ENCODE results near the gene DTL. TPM values are rescaled to one million over a fixed set of nuclear protein-coding genes. Genes with fewer than 3 reads are reported as not detected.
"Not testable (repeated sequence)": the region's sequence is repeated elsewhere in the genome, so short reads cannot be mapped to it uniquely, and the experiment has no call there.

Gene DTL
- total RNA-seq, 1 donor from 2014 or later: 11.6 TPM

DNA sequence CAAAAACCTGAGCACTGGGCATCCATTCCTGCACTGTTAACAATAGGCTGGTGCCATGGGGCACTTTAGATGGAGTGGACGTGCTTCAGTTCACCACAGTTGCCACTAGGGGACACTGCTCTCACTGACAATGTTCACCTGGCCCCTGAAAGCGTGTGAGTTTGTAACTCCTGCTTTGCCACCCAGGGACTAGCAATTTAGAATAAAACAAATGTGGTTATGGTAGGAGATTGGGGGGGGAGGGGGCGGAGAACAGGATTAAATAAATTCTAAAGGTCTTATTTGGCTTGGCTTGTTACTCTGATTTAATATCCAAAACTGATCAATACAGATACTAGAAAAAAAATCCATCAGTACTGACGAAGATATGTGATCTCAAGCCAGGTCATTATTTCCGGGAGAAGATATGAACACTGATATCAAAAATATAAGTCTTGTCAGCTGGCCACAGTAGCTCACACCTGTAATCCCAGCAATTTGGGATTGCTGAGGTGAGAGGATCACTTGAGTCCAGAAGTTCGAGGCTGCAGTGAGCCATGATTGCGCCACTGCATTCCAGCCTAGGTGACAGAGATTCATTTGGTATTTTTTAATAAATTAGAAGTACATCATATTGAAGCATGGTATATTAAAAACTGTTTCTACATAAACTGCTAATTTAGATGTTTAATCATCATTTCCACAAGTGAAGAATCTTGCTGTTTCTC lies 23.4 kb upstream of the DTL start:
- Mint-ChIP-seq H3K4me3 (ENCODE audit: unreplicated experiment) (no peak overlapping the region), H3K9me3 (ENCODE audit: unreplicated experiment) (no peaks in the 10 kb centered on the region), H3K36me3 (ENCODE audit: low read depth, unreplicated experiment) (peaks cover 4% of the 10 kb centered on the region), H3K4me1 (ENCODE audit: unreplicated experiment) (peaks cover 11% of the 10 kb centered on the region), H3K27me3 (ENCODE audit: unreplicated experiment) (no peaks in the 10 kb centered on the region), H3K27ac (ENCODE audit: unreplicated experiment) (no peak overlapping the region)
- DNase-seq (ENCODE audit: low spot score): peak; percentile 60
- TF ChIP-seq, protein P1, sequence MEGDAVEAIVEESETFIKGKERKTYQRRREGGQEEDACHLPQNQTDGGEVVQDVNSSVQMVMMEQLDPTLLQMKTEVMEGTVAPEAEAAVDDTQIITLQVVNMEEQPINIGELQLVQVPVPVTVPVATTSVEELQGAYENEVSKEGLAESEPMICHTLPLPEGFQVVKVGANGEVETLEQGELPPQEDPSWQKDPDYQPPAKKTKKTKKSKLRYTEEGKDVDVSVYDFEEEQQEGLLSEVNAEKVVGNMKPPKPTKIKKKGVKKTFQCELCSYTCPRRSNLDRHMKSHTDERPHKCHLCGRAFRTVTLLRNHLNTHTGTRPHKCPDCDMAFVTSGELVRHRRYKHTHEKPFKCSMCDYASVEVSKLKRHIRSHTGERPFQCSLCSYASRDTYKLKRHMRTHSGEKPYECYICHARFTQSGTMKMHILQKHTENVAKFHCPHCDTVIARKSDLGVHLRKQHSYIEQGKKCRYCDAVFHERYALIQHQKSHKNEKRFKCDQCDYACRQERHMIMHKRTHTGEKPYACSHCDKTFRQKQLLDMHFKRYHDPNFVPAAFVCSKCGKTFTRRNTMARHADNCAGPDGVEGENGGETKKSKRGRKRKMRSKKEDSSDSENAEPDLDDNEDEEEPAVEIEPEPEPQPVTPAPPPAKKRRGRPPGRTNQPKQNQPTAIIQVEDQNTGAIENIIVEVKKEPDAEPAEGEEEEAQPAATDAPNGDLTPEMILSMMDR (IDR thresholded peaks at IDR 0.05; ENCODE audit: unreplicated experiment): peak; percentile 92

DNA sequence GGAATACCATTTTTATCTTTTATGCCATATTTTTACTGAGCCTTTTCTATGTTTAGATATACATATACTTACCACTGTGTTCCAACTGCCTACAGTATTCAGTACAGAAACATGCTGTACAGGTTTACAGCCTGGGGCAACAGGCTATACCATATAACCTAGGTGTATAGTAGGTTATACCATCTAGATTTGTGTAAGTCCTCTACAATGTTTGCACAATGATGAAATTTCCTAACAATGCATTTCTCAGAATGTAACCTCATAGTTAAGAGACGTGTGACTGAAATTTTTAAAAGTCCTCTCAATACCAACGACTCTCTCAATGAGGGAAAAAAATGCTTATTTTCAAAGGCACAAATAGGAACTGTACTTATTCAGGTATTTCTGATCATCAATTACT lies 21.9 kb upstream of the DTL start:
- Mint-ChIP-seq H3K27ac (ENCODE audit: unreplicated experiment) (no peak overlapping the region), H3K4me1 (ENCODE audit: unreplicated experiment) (peaks cover 11% of the 10 kb centered on the region), H3K36me3 (ENCODE audit: low read depth, unreplicated experiment) (peaks cover 4% of the 10 kb centered on the region), H3K27me3 (ENCODE audit: unreplicated experiment) (no peaks in the 10 kb centered on the region), H3K4me3 (ENCODE audit: unreplicated experiment) (no peak overlapping the region), H3K9me3 (ENCODE audit: unreplicated experiment) (no peaks in the 10 kb centered on the region)
- no peak for DNase-seq (ENCODE audit: low spot score)
- TF ChIP-seq, protein P1 (IDR thresholded peaks at IDR 0.05; ENCODE audit: unreplicated experiment): no peak

DNA sequence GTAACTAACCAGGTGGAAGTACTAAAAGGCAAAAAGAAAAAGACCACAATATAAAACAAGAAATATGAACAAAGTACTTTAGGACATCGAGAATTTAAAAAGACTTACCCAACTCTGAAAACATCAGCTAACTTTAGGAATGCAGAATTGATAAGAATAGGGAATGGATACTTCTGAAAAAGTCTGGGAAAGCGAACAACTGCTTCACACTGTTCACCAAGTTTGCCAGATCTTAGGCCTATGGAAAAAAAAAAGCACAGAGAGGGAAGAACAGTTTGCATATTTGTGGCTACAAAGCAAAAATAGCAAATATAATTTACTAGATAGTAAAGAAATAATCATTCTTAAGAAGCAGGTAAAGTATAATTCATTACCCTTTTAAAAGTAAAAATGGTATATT lies 14.6 kb upstream of the DTL start:
- Mint-ChIP-seq H3K27ac (ENCODE audit: unreplicated experiment) (no peak overlapping the region), H3K27me3 (ENCODE audit: unreplicated experiment) (no peaks in the 10 kb centered on the region), H3K9me3 (ENCODE audit: unreplicated experiment) (no peaks in the 10 kb centered on the region), H3K4me1 (ENCODE audit: unreplicated experiment) (no peaks in the 10 kb centered on the region), H3K36me3 (ENCODE audit: low read depth, unreplicated experiment) (peaks cover 5% of the 10 kb centered on the region), H3K4me3 (ENCODE audit: unreplicated experiment) (no peak overlapping the region)
- DNase-seq (ENCODE audit: low spot score): no peak
- TF ChIP-seq, protein P1 (IDR thresholded peaks at IDR 0.05; ENCODE audit: unreplicated experiment): no peak

DNA sequence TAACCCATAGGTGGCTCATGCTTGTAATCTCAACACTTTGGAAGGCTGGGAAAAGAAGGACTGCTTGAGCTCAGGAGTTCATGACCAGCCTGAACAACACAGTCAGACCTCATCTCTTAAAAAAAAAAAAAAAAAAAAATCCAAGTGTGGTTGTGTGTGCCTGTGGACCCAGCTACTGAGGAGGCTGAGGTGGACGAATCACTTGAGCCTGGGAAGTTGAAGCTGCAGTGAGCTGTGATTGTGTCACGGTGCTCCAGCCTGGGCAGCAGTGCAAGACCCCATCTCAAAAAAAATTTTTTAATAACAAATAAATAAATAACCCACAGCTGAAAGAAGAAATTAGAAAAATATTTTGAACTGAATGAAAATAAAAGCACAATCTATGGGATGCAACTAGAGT lies 14.0 kb upstream of the DTL start:
- Mint-ChIP-seq H3K27me3 (ENCODE audit: unreplicated experiment) (no peaks in the 10 kb centered on the region), H3K9me3 (ENCODE audit: unreplicated experiment) (no peaks in the 10 kb centered on the region), H3K4me1 (ENCODE audit: unreplicated experiment) (no peaks in the 10 kb centered on the region), H3K4me3 (ENCODE audit: unreplicated experiment) (no peak overlapping the region), H3K27ac (ENCODE audit: unreplicated experiment) (no peak overlapping the region), H3K36me3 (ENCODE audit: low read depth, unreplicated experiment) (peaks cover 5% of the 10 kb centered on the region)
- no peak for DNase-seq (ENCODE audit: low spot score)
- TF ChIP-seq, protein P1 (IDR thresholded peaks at IDR 0.05; ENCODE audit: unreplicated experiment): no peak

DNA sequence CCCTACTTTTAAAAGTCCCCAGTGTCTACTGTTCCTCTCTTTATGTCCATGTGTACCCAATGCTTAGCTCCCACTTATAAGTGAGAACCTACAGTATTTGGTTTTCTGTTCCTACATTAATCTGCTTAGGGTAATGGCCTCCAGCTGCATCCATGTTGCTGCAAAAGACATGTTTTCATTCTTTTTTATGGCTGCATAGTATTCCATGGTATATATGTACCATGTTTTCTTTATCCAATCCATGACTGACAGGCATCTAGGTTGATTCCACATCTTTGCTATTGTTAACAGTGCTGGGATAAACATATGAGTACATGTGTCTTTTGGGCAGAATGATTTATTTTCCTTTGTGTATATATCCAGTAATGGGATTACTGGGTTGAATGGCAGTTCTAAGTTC lies 12.6 kb upstream of the DTL start:
- H3K36me3 Mint-ChIP-seq (ENCODE audit: low read depth, unreplicated experiment); H3K4me3 Mint-ChIP-seq (ENCODE audit: unreplicated experiment); H3K27ac Mint-ChIP-seq (ENCODE audit: unreplicated experiment); H3K27me3 Mint-ChIP-seq (ENCODE audit: unreplicated experiment); H3K9me3 Mint-ChIP-seq (ENCODE audit: unreplicated experiment); DNase-seq (ENCODE audit: low spot score); H3K4me1 Mint-ChIP-seq (ENCODE audit: unreplicated experiment): not testable (repeated sequence)
